ENCODE measurements around the gene UCHL1. TPM values are rescaled to one million over a fixed set of nuclear protein-coding genes. Genes with fewer than 3 reads are reported as not detected.

UCHL1 gene
- total RNA-seq, 1 experiment from 2014 or later = 0.54 TPM

DNA sequence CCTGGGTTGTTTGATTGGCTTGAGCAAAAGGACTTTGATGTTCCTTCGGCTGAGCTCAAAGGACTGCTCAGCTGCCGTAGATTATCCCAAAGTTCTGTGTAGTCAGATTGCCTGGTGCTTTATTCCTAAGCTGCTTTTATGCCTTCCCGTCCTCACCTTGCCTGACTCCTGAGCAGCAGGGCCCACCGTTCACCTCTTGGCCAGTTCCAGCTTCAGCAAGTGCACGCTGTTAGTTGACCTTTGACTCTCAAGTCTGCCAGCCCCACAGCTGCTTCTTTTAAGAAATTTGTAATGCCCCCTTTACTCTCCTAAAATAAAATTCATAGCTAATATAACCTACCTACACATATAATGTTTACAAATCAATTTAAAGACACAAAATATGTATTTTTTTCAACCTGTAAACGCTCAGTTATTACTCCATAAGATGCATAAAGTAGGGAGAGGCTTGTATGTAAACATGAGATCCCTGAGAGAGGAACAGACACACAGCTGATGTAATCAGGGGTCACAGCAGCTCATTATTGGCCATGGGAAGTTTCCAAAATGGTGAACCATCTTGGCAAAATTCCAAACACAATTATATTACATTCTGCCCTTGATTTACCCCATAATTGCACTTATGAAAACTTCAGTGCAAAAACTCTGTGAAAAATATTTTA is 28.6 kb downstream of the UCHL1 start:
- Histone ChIP-seq H3K79me2 (ENCODE audit: insufficient read depth, low read length) (no peaks in the 10 kb centered on the region), H3K9me2 (ENCODE audit: insufficient read depth) (no peaks in the 10 kb centered on the region), H3K9ac (ENCODE audit: low read length) (no peak overlapping the region), H3K27ac (ENCODE audit: low read depth, low read length) (no peak overlapping the region), H4K20me1 (ENCODE audit: insufficient read depth) (no peaks in the 10 kb centered on the region), H3K4me2 (ENCODE audit: low read length) (no peak overlapping the region), H3K9me3 (ENCODE audit: control insufficient read depth in 1 of 2, insufficient read depth in 1 of 2, low read depth in 1 of 2, low read length in 2 of 2) (peaks cover 4 to 7% of the 10 kb centered on the region in 2 experiments; a peak in 2 of 4 replicates), H3K4me3 (replicated peaks in 1 of 2; ENCODE audit: low read depth in 1 of 2, low read length in 2 of 2) (no peak overlapping the region), H3K4me1 (ENCODE audit: control insufficient read depth in 1 of 2, insufficient read depth in 2 of 2, low read length in 2 of 2) (peaks cover 0 to 1% of the 10 kb centered on the region in 2 experiments; a peak in 1 of 4 replicates), H3K27me3 (ENCODE audit: insufficient read depth, low read length) (no peaks in the 10 kb centered on the region), H3K36me3 (ENCODE audit: control insufficient read depth in 1 of 2, insufficient read depth in 2 of 2, low read length in 2 of 2) (no peaks in the 10 kb centered on the region), H2AFZ (ENCODE audit: low read depth, low read length, poor library complexity, severe bottlenecking) (no peak overlapping the region)
- ChIA-PET CTCF (interaction anchor here (8.3 kb wide), 1 partner anchor 377 kb away, joined by 105 read pairs; no protein-coding TSS in a partner anchor), RAD21 (ENCODE audit: low non-redundant PET in 1 of 2, low total read pairs in 2 of 2, uncharacterized antibody in 2 of 2, unreplicated experiment in 2 of 2) (no interaction called here), POLR2A (interaction anchor here (0.5 kb wide), 1 partner anchor 71 kb away, joined by 4 read pairs; the partner anchor contains the start of gene APBB2)
- intact Hi-C loops (cut with micrococcal nuclease) = loop anchor here (10.0 kb wide), 1 partner anchor 1229 kb away; no protein-coding TSS in a partner anchor
- no TSS peak for BruUV-seq (replicated peaks)
- ATAC-seq (no peak), DNase-seq (ENCODE audit: low read depth, low spot score) (no peak)
- TF ChIP-seq ZFX (IDR thresholded peaks at IDR 0.05) = no peak
- TF ChIP-seq, protein P1, sequence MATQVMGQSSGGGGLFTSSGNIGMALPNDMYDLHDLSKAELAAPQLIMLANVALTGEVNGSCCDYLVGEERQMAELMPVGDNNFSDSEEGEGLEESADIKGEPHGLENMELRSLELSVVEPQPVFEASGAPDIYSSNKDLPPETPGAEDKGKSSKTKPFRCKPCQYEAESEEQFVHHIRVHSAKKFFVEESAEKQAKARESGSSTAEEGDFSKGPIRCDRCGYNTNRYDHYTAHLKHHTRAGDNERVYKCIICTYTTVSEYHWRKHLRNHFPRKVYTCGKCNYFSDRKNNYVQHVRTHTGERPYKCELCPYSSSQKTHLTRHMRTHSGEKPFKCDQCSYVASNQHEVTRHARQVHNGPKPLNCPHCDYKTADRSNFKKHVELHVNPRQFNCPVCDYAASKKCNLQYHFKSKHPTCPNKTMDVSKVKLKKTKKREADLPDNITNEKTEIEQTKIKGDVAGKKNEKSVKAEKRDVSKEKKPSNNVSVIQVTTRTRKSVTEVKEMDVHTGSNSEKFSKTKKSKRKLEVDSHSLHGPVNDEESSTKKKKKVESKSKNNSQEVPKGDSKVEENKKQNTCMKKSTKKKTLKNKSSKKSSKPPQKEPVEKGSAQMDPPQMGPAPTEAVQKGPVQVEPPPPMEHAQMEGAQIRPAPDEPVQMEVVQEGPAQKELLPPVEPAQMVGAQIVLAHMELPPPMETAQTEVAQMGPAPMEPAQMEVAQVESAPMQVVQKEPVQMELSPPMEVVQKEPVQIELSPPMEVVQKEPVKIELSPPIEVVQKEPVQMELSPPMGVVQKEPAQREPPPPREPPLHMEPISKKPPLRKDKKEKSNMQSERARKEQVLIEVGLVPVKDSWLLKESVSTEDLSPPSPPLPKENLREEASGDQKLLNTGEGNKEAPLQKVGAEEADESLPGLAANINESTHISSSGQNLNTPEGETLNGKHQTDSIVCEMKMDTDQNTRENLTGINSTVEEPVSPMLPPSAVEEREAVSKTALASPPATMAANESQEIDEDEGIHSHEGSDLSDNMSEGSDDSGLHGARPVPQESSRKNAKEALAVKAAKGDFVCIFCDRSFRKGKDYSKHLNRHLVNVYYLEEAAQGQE (IDR thresholded peaks at IDR 0.05; ENCODE audit: low read depth) = no peak
- no peak for TF ChIP-seq POLR2A (IDR thresholded peaks at IDR 0.05; ENCODE audit: borderline replicate concordance, extremely low read depth, insufficient read depth, insufficient read length)
- TF ChIP-seq POLR2AphosphoS5 (IDR thresholded peaks at IDR 0.05; ENCODE audit: low read depth, low read length) = no peak
- no peak for TF ChIP-seq CEBPB (IDR thresholded peaks at IDR 0.05; ENCODE audit: low read depth)
- TF ChIP-seq RAD21 (IDR thresholded peaks at IDR 0.05; ENCODE audit: low read depth) = no peak
- TF ChIP-seq SRF (IDR thresholded peaks at IDR 0.05; ENCODE audit: low read depth) = no peak
- TF ChIP-seq SP1 (IDR thresholded peaks at IDR 0.05; ENCODE audit: low read depth) = no peak
- TF ChIP-seq, protein P2, sequence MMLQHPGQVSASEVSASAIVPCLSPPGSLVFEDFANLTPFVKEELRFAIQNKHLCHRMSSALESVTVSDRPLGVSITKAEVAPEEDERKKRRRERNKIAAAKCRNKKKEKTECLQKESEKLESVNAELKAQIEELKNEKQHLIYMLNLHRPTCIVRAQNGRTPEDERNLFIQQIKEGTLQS (IDR thresholded peaks at IDR 0.05) = no peak
- TF ChIP-seq ZNF274 (IDR thresholded peaks at IDR 0.05; ENCODE audit: low read depth, low read length) = no peak
- no peak for TF ChIP-seq SIN3A (IDR thresholded peaks at IDR 0.05; ENCODE audit: low read depth)
- no peak for TF ChIP-seq FOSL1 (IDR thresholded peaks at IDR 0.05; ENCODE audit: low read depth)
